HEK293 (cell line): Measurements from ENCODE around the gene C12orf57.
A peak's percentile ranks its signal among the peaks of the same experiment; 100 is the strongest.

Experiments used
- AEBP2 ChIP-seq: fragments of 450-650 bp; formaldehyde crosslinking; IDR thresholded peaks from 2 replicates; pipeline ENCODE4 v1.5.1; 2016; ENCODE audit warnings: missing biosample characterization, missing genetic modification characterization, borderline replicate concordance
- BCL11B ChIP-seq: fragments of 450-650 bp; formaldehyde crosslinking; IDR thresholded peaks from 2 replicates; pipeline ENCODE4 v1.5.1; 2016; ENCODE audit warnings: low read depth, missing biosample characterization, missing genetic modification characterization
- EGR2 ChIP-seq: fragments of 450-650 bp; formaldehyde crosslinking; IDR thresholded peaks from 2 replicates; pipeline ENCODE4 v1.5.1; 2016; ENCODE audit warnings: low read depth, missing biosample characterization, missing genetic modification characterization
- GLIS2 ChIP-seq: fragments of 450-650 bp; formaldehyde crosslinking; IDR thresholded peaks from 2 replicates; pipeline ENCODE4 v1.5.1; 2016; ENCODE audit warnings: missing biosample characterization, missing genetic modification characterization
- HOXA7 ChIP-seq: sonication (generic); formaldehyde crosslinking; IDR thresholded peaks from 2 replicates; pipeline ENCODE4 v1.8.1; 2022; ENCODE audit warnings: missing genetic modification reagents, borderline replicate concordance
- PRDM10 ChIP-seq: fragments of 450-650 bp; formaldehyde crosslinking; IDR thresholded peaks from 2 replicates; pipeline ENCODE4 v1.5.1; 2016; ENCODE audit warnings: missing biosample characterization, missing genetic modification characterization
- SALL2 ChIP-seq: fragments of 450-650 bp; formaldehyde crosslinking; IDR thresholded peaks from 2 replicates; pipeline ENCODE4 v1.5.0; 2017; ENCODE audit warnings: missing biosample characterization, mild to moderate bottlenecking, missing genetic modification characterization, borderline replicate concordance
- ZBTB1 ChIP-seq: fragments of 450-650 bp; formaldehyde crosslinking; IDR thresholded peaks from 2 replicates; pipeline ENCODE4 v1.5.1; 2016; ENCODE audit warnings: missing biosample characterization, missing genetic modification characterization
- ZBTB20 ChIP-seq: fragments of 450-650 bp; formaldehyde crosslinking; IDR thresholded peaks from 2 replicates; pipeline ENCODE4 v1.5.1; 2016; ENCODE audit warnings: missing biosample characterization, missing genetic modification characterization
- ZBTB48 ChIP-seq: fragments of 450-650 bp; formaldehyde crosslinking; IDR thresholded peaks from 2 replicates; pipeline ENCODE4 v1.5.1; 2016; ENCODE audit warnings: missing biosample characterization, missing genetic modification characterization
- ZNF148 ChIP-seq: fragments of 450-650 bp; formaldehyde crosslinking; IDR thresholded peaks from 2 replicates; pipeline ENCODE4 v1.5.0; 2017; ENCODE audit warnings: missing biosample characterization, missing genetic modification characterization, borderline replicate concordance
- ZNF175 ChIP-seq: fragments of 450-650 bp; formaldehyde crosslinking; IDR thresholded peaks from 2 replicates; pipeline ENCODE4 v1.5.1; 2016; ENCODE audit warnings: missing biosample characterization, missing genetic modification characterization
- ZNF223 ChIP-seq: fragments of 450-650 bp; formaldehyde crosslinking; IDR thresholded peaks from 2 replicates; pipeline ENCODE4 v1.5.1; 2016; ENCODE audit warnings: missing biosample characterization, missing genetic modification characterization
- ZNF274 ChIP-seq, 2 experiments: fragments of 200-500 bp in 1 of 2; fragments of 450-650 bp in 1 of 2; sonication (Bioruptor generic) in 1 of 2; formaldehyde crosslinking in 1 of 2; IDR thresholded peaks; 2 replicates each; pipeline versions ENCODE4 v1.5.1 to v1.6.1; 2014 to 2016; ENCODE audit warnings: borderline replicate concordance in 1 of 2, inconsistent platforms in 1 of 2, low read length in 1 of 2, missing biosample characterization in 1 of 2, missing genetic modification characterization in 1 of 2
- ZNF449 ChIP-seq: fragments of 450-650 bp; formaldehyde crosslinking; IDR thresholded peaks from 2 replicates; pipeline ENCODE4 v1.5.1; 2017; ENCODE audit warnings: missing biosample characterization, mild to moderate bottlenecking, missing genetic modification characterization, moderate library complexity
- ZNF560 ChIP-seq: fragments of 450-650 bp; formaldehyde crosslinking; IDR thresholded peaks from 2 replicates; pipeline ENCODE4 v1.5.1; 2017; ENCODE audit warnings: missing biosample characterization, missing genetic modification characterization, borderline replicate concordance
- ZNF571 ChIP-seq: fragments of 450-650 bp; formaldehyde crosslinking; IDR thresholded peaks from 2 replicates; pipeline ENCODE4 v1.5.0; 2017; ENCODE audit warnings: missing biosample characterization, missing genetic modification characterization
- ZSCAN30 ChIP-seq: fragments of 450-650 bp; IDR thresholded peaks from 2 replicates; pipeline ENCODE4 v1.5.1; 2018; ENCODE audit warnings: missing biosample characterization, mild to moderate bottlenecking, missing genetic modification characterization, moderate library complexity
- TF ChIP-seq, protein P1 (sequence below): fragments of 450-650 bp; formaldehyde crosslinking; IDR thresholded peaks from 2 replicates; pipeline ENCODE4 v1.5.1; 2016; ENCODE audit warnings: missing biosample characterization, missing genetic modification characterization
- TF ChIP-seq, protein P2 (sequence below): fragments of 450-650 bp; formaldehyde crosslinking; IDR thresholded peaks from 2 replicates; pipeline ENCODE4 v1.5.1; 2016; ENCODE audit warnings: missing biosample characterization, missing genetic modification characterization
- TF ChIP-seq, protein P3 (sequence below): fragments of 450-650 bp; formaldehyde crosslinking; IDR thresholded peaks from 2 replicates; pipeline ENCODE4 v1.5.1; 2016; ENCODE audit warnings: missing biosample characterization, missing genetic modification characterization, borderline replicate concordance
- TF ChIP-seq, protein P4 (sequence below): fragments of 450-650 bp; formaldehyde crosslinking; IDR thresholded peaks from 2 replicates; pipeline ENCODE4; 2016; ENCODE audit warnings: missing biosample characterization, missing genetic modification characterization

The C12orf57 gene

GRCh38 chr12:6961278-6961694, 17.5 kb downstream of the C12orf57 start (continued):
- TF ChIP-seq, protein P1, sequence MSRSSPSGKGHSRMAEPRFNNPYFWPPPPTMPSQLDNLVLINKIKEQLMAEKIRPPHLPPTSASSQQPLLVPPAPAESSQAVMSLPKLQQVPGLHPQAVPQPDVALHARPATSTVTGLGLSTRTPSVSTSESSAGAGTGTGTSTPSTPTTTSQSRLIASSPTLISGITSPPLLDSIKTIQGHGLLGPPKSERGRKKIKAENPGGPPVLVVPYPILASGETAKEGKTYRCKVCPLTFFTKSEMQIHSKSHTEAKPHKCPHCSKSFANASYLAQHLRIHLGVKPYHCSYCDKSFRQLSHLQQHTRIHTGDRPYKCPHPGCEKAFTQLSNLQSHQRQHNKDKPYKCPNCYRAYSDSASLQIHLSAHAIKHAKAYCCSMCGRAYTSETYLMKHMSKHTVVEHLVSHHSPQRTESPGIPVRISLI (tag by site-specific recombination) = no peak
- TF ChIP-seq EGR2 (tag by site-specific recombination) (peak; percentile 98), ZBTB20 (no peak), AEBP2 (tag by site-specific recombination) (no peak), ZBTB1 (tag by site-specific recombination) (no peak), ZNF560 (tag by site-specific recombination) (no peak), ZNF223 (tag by site-specific recombination) (no peak), ZNF148 (tag by site-specific recombination) (no peak), ZNF175 (tag by site-specific recombination) (no peak), GLIS2 (tag by site-specific recombination) (no peak), HOXA7 (CRISPR knock-in tag) (no peak), SALL2 (tag by site-specific recombination) (no peak), ZNF449 (tag by site-specific recombination) (no peak), ZNF274 (IDR thresholded peaks at IDR 0.05; ENCODE audit: low read length) (no peak), ZNF274 (tag by site-specific recombination; IDR thresholded peaks at IDR 0.05; ENCODE audit: borderline replicate concordance) (no peak), ZSCAN30 (tag by site-specific recombination) (no peak), ZNF571 (tag by site-specific recombination) (no peak), ZBTB48 (tag by site-specific recombination) (no peak), BCL11B (tag by site-specific recombination) (no peak; the same call in 1 of the 2 replicates), PRDM10 (peak; percentile 39)
- TF ChIP-seq, protein P2, sequence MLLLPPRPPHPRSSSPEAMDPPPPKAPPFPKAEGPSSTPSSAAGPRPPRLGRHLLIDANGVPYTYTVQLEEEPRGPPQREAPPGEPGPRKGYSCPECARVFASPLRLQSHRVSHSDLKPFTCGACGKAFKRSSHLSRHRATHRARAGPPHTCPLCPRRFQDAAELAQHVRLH (tag by site-specific recombination) = 0 out of 2 replicates have a peak, but pooled peaks have one; percentile 37
- TF ChIP-seq, protein P3, sequence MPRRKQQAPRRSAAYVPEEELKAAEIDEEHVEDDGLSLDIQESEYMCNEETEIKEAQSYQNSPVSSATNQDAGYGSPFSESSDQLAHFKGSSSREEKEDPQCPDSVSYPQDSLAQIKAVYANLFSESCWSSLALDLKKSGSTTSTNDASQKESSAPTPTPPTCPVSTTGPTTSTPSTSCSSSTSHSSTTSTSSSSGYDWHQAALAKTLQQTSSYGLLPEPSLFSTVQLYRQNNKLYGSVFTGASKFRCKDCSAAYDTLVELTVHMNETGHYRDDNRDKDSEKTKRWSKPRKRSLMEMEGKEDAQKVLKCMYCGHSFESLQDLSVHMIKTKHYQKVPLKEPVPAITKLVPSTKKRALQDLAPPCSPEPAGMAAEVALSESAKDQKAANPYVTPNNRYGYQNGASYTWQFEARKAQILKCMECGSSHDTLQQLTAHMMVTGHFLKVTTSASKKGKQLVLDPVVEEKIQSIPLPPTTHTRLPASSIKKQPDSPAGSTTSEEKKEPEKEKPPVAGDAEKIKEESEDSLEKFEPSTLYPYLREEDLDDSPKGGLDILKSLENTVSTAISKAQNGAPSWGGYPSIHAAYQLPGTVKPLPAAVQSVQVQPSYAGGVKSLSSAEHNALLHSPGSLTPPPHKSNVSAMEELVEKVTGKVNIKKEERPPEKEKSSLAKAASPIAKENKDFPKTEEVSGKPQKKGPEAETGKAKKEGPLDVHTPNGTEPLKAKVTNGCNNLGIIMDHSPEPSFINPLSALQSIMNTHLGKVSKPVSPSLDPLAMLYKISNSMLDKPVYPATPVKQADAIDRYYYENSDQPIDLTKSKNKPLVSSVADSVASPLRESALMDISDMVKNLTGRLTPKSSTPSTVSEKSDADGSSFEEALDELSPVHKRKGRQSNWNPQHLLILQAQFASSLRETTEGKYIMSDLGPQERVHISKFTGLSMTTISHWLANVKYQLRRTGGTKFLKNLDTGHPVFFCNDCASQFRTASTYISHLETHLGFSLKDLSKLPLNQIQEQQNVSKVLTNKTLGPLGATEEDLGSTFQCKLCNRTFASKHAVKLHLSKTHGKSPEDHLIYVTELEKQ = no peak; the same call in 1 of the 2 replicates
- TF ChIP-seq, protein P4, sequence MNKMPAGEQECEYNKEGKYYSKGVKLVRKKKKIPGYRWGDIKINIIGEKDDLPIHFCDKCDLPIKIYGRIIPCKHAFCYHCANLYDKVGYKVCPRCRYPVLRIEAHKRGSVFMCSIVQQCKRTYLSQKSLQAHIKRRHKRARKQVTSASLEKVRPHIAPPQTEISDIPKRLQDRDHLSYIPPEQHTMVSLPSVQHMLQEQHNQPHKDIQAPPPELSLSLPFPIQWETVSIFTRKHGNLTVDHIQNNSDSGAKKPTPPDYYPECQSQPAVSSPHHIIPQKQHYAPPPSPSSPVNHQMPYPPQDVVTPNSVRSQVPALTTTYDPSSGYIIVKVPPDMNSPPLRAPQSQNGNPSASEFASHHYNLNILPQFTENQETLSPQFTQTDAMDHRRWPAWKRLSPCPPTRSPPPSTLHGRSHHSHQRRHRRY (tag by site-specific recombination) = no peak
